SK-N-MC (cell line): ENCODE data around the gene FGF12.

ENCODE experiments used
- EZH2 ChIP-seq: fragments of 200-600 bp; sonication (generic); IDR thresholded peaks from one replicate; pipeline ENCODE4 v1.6.1; 2017; ENCODE audit warnings: antibody characterized with exemption
- FOXP2 ChIP-seq: optimal IDR thresholded peaks from 2 replicates; pipeline ENCODE3; 2011; ENCODE audit warnings: mild to moderate bottlenecking, moderate library complexity; ENCODE audit not compliant: insufficient read depth; ENCODE audit errors: extremely low read length, control extremely low read depth
- POLR2AphosphoS5 ChIP-seq: IDR thresholded peaks from 2 replicates; pipeline ENCODE4 v1.6.1; 2012; ENCODE audit warnings: mild to moderate bottlenecking, low read depth, low read length, borderline replicate concordance

- no peak for TF ChIP-seq POLR2AphosphoS5
- TF ChIP-seq EZH2: no peak
- TF ChIP-seq FOXP2: no peak
Observed at GRCh38 chr3:192553707-192554106, 173.6 kb downstream of the FGF12 start.
